K562 (cell line): ENCODE measurements around the gene ABHD17B.

ENCODE experiments used
- CHD7 ChIP-seq: fragments of 200-600 bp; sonication (generic); IDR thresholded peaks from one replicate; pipeline ENCODE4 v1.6.1; 2012; ENCODE audit warnings: mild to moderate bottlenecking, low read depth, low read length, inconsistent platforms
- CTCF ChIP-seq, 3 experiments: IDR thresholded peaks in 2 of 3; conservative IDR thresholded peaks in 1 of 3; 2 replicates each; pipeline ENCODE4 v1.5.1; 2011 to 2012; ENCODE audit warnings: low read length in 3 of 3, mild to moderate bottlenecking in 3 of 3, control low read depth in 2 of 3, improper control_type of control experiment in 1 of 3, inconsistent platforms in 1 of 3, low read depth in 1 of 3, mixed read lengths in 1 of 3, moderate library complexity in 1 of 3; ENCODE audit not compliant: insufficient read depth in 2 of 3
- LEF1 ChIP-seq: fragments of 450-650 bp; IDR thresholded peaks from 2 replicates; pipeline ENCODE4 v1.6.1; 2016; ENCODE audit warnings: mild to moderate bottlenecking
- RAD21 ChIP-seq, 2 experiments: fragments of 250-450 bp in 1 of 2; fragments of 450-650 bp in 1 of 2; sonication (Bioruptor Pico) in 1 of 2; formaldehyde crosslinking in 1 of 2; IDR thresholded peaks in 1 of 2; conservative IDR thresholded peaks in 1 of 2; 2 replicates each; pipeline versions ENCODE4 v1.4.0 to v1.8.0; 2020 to 2022; ENCODE audit warnings: mild to moderate bottlenecking in 2 of 2, moderate library complexity in 1 of 2
- SREBF2 ChIP-seq: sonication (generic); formaldehyde crosslinking; IDR thresholded peaks from 2 replicates; pipeline ENCODE4 v1.4.0; 2020; ENCODE audit warnings: mild to moderate bottlenecking, missing genetic modification reagents
- XRCC3 ChIP-seq: fragments of 450-650 bp; IDR thresholded peaks from 2 replicates; pipeline ENCODE4 v1.6.1; 2017; ENCODE audit warnings: mild to moderate bottlenecking, moderate library complexity
- ZSCAN29 ChIP-seq: fragments of 450-650 bp; IDR thresholded peaks from 2 replicates; pipeline ENCODE4 v1.6.1; 2017

- TF ChIP-seq CHD7, result no peak
- TF ChIP-seq LEF1, result no peak
- TF ChIP-seq XRCC3, result no peak
- TF ChIP-seq CTCF (IDR thresholded peaks at IDR 0.05 in 2 of 3, conservative IDR thresholded peaks at IDR 0.05 in 1 of 3; ENCODE audit: insufficient read depth in 2 of 3, low read depth in 1 of 3, low read length in 3 of 3), result no peak
- no peak for TF ChIP-seq RAD21 (CRISPR knock-in tag; conservative IDR thresholded peaks at IDR 0.05 in 1 of 2, IDR thresholded peaks at IDR 0.05 in 1 of 2)
- no peak for TF ChIP-seq SREBF2 (CRISPR knock-in tag)
- no peak for TF ChIP-seq ZSCAN29
These were observed 63.1 kb downstream of the ABHD17B start for GRCh38 chr9:71847892-71848291.
